Natural killer cell (primary cell): ENCODE data around the gene DIP2C. TPM values are rescaled to one million over a fixed set of nuclear protein-coding genes. Genes with fewer than 3 reads are reported as not detected.

Experiments
- ATAC-seq, 3 donors: fragments of 150-1000 bp in 2 of 3; fragments of 200-7000 bp in 1 of 3; cut with Tn5 transposase; 1 replicate in 1 of 3; 2 replicates in 2 of 3; pipeline ENCODE4 v1.10.0; 2021; ENCODE audit warnings: mild to moderate bottlenecking in 2 of 3, moderate library complexity in 2 of 3
- DNase-seq, 2 donors: peaks; one replicate each; pipeline versions ENCODE4 v3.0.0 to v3.0.0-alpha.2; 2013 to 2021; ENCODE audit warnings: mixed read lengths in 1 of 2
- H3K27ac ChIP-seq: one replicate; pipeline ENCODE4 v1.5.1; 2013; ENCODE audit warnings: mild to moderate bottlenecking, low read length
- H3K27me3 ChIP-seq: one replicate; pipeline ENCODE4 v1.6.1; 2013; ENCODE audit warnings: low read length; ENCODE audit not compliant: control insufficient read depth, insufficient read depth
- H3K36me3 ChIP-seq: one replicate; pipeline ENCODE4 v1.6.1; 2013; ENCODE audit warnings: low read length; ENCODE audit not compliant: control insufficient read depth, insufficient read depth
- H3K4me1 ChIP-seq: one replicate; pipeline ENCODE4 v1.6.1; 2013; ENCODE audit warnings: low read length; ENCODE audit not compliant: control insufficient read depth, insufficient read depth
- H3K4me3 ChIP-seq: one replicate; pipeline ENCODE4 v1.5.1; 2013; ENCODE audit warnings: low read length
- H3K9me3 ChIP-seq: one replicate; pipeline ENCODE4 v1.6.1; 2013; ENCODE audit warnings: low read length; ENCODE audit not compliant: control insufficient read depth, insufficient read depth
- H3K27ac Mint-ChIP-seq, 2 donors: one replicate each; pipeline ENCODE4 v1.8.0; 2022; ENCODE audit warnings: mild to moderate bottlenecking in 2 of 2, mixed read lengths in 2 of 2, moderate library complexity in 1 of 2
- H3K27me3 Mint-ChIP-seq, 2 donors: one replicate each; pipeline ENCODE4 v1.8.0; 2022; ENCODE audit warnings: low read depth in 2 of 2, mixed read lengths in 2 of 2
- H3K36me3 Mint-ChIP-seq: one replicate; pipeline ENCODE4 v1.8.0; 2022; ENCODE audit warnings: mixed read lengths
- H3K4me1 Mint-ChIP-seq, 2 donors: one replicate each; pipeline ENCODE4 v1.8.0; 2022; ENCODE audit warnings: mixed read lengths in 2 of 2
- H3K4me3 Mint-ChIP-seq: one replicate; pipeline ENCODE4 v1.8.0; 2022; ENCODE audit warnings: mild to moderate bottlenecking, moderate library complexity, mixed read lengths
- H3K9me3 Mint-ChIP-seq, 2 donors: one replicate each; pipeline ENCODE4 v1.8.0; 2022; ENCODE audit warnings: mixed read lengths in 2 of 2
- CTCF ChIP-seq: fragments of 200-600 bp; IDR thresholded peaks from one replicate; pipeline ENCODE4 v1.8.0; 2022; ENCODE audit warnings: antibody characterized with exemption
- whole genome bisulfite sequencing: methylation state at CpG from one replicate; pipeline ENCODE4 v1.1.7; 2013; ENCODE audit warnings: missing lambda C conversion rate; ENCODE audit not compliant: insufficient coverage; 5-methylcytosine and 5-hydroxymethylcytosine counted together
- intact Hi-C: fragments of 100-400 bp; cut with micrococcal nuclease; formaldehyde crosslinking; loops from one replicate; pipeline ENCODE4 v1.14.2; 2022
- total RNA-seq, 4 donors: library from RNA; stranded (reverse); fragments of 120-200 nt in 1 of 4; gene quantifications; one replicate each; pipeline versions ENCODE4 v1.2.3 to v1.2.4, GENCODE V29; 2013 to 2022

DIP2C gene
- total RNA-seq, 3 donors from 2014 or later (not counting 1 experiment from before 2014, with no cell fraction given), result 1.5 to 5.8 (median 3.8) TPM

- Mint-ChIP-seq H3K9me3 (no peaks in the 10 kb centered on the region), H3K36me3 (no peaks in the 10 kb centered on the region), H3K27ac (no peak overlapping the region), H3K4me1 (peaks cover 0 to 8% of the 10 kb centered on the region in 2 donors), H3K27me3 (peaks cover 8 to 9% of the 10 kb centered on the region in 2 donors), H3K4me3 (no peak overlapping the region)
- TF ChIP-seq CTCF, result no peak
- peaks cover 11% of the 10 kb centered on the region for H3K4me1 ChIP-seq
- H3K36me3 ChIP-seq, result no peaks in the 10 kb centered on the region
- no peaks in the 10 kb centered on the region for H3K27me3 ChIP-seq
- H3K4me3 ChIP-seq, result no peak overlapping the region
- no peaks in the 10 kb centered on the region for H3K9me3 ChIP-seq
- intact Hi-C loops, result no loop called here
- 90% methylated on average over 46 of the region's 46 CpGs for WGBS
- no peak overlapping the region for H3K27ac ChIP-seq
- ATAC-seq (no peak), DNase-seq (no peak)
These were observed 62.2 kb downstream of the DIP2C start for GRCh38 chr10:627032-627992.

- peaks cover 13 to 18% of the 10 kb centered on the region in 2 donors for H3K27me3 Mint-ChIP-seq
- Histone ChIP-seq H3K27me3 (no peaks in the 10 kb centered on the region), H3K4me3 (no peak overlapping the region), H3K9me3 (no peaks in the 10 kb centered on the region), H3K4me1 (peaks cover 11% of the 10 kb centered on the region), H3K36me3 (no peaks in the 10 kb centered on the region), H3K27ac (no peak overlapping the region)
- no peak for DNase-seq
- no peak for TF ChIP-seq CTCF
- no peak overlapping the region for H3K27ac Mint-ChIP-seq
- intact Hi-C loops, result no loop called here
- WGBS, result 89% methylated on average over 21 of the region's 21 CpGs
- H3K36me3 Mint-ChIP-seq, result no peaks in the 10 kb centered on the region
- no peak overlapping the region for H3K4me3 Mint-ChIP-seq
- no peak for ATAC-seq
- H3K9me3 Mint-ChIP-seq, result no peaks in the 10 kb centered on the region
- H3K4me1 Mint-ChIP-seq, result peaks cover 0 to 8% of the 10 kb centered on the region in 2 donors
These were observed 63.4 kb downstream of the DIP2C start for GRCh38 chr10:625751-626711.

- Mint-ChIP-seq H3K9me3 (no peaks in the 10 kb centered on the region), H3K27ac (no peak overlapping the region), H3K4me3 (no peak overlapping the region), H3K27me3 (peaks cover 14 to 22% of the 10 kb centered on the region in 2 donors), H3K4me1 (peaks cover 0 to 8% of the 10 kb centered on the region in 2 donors), H3K36me3 (no peaks in the 10 kb centered on the region)
- peaks cover 12% of the 10 kb centered on the region for H3K4me1 ChIP-seq
- 86% methylated on average over 17 of the region's 17 CpGs for WGBS
- TF ChIP-seq CTCF, result no peak
- H3K27me3 ChIP-seq, result no peaks in the 10 kb centered on the region
- H3K9me3 ChIP-seq, result no peaks in the 10 kb centered on the region
- no peak for ATAC-seq
- H3K27ac ChIP-seq, result no peak overlapping the region
- H3K4me3 ChIP-seq, result no peak overlapping the region
- intact Hi-C loops, result no loop called here
- DNase-seq, result no peak
- H3K36me3 ChIP-seq, result no peaks in the 10 kb centered on the region
These were observed 64.2 kb downstream of the DIP2C start for GRCh38 chr10:625333-625696.
